ENCODE results near the gene MUC5B. TPM values are rescaled to one million over a fixed set of nuclear protein-coding genes. Genes with fewer than 3 reads are reported as not detected.

The MUC5B gene
- total RNA-seq, 2 donors from 2014 or later, result not detected

- no peaks in the 10 kb centered on the region for H3K9me3 Mint-ChIP-seq
- no peaks in the 10 kb centered on the region for H3K4me1 ChIP-seq (ENCODE audit: control insufficient read depth, insufficient read depth, low read length)
- DNase-seq, result peak; percentile 29
- no peaks in the 10 kb centered on the region for H3K27me3 ChIP-seq (ENCODE audit: control insufficient read depth, insufficient read depth, low read length, poor library complexity, severe bottlenecking)
- H3K4me1 Mint-ChIP-seq, result peaks cover 11% of the 10 kb centered on the region
- no peak overlapping the region for H3K27ac ChIP-seq (ENCODE audit: low read depth, low read length)
- no peaks in the 10 kb centered on the region for H3K9me3 ChIP-seq (ENCODE audit: control insufficient read depth, low read length)
- 85 to 100% methylated on average over 5 to 13 of the region's 13 CpGs for WGBS, 2 experiments (ENCODE audit: insufficient coverage in 1 of 2, insufficient read length in 1 of 2)
- H3K4me3 Mint-ChIP-seq, result no peak overlapping the region
- H3K4me3 ChIP-seq (ENCODE audit: low read length), result no peak overlapping the region
- H3K27me3 Mint-ChIP-seq (ENCODE audit: insufficient read depth), result no peaks in the 10 kb centered on the region
- H3K9ac ChIP-seq (ENCODE audit: extremely low read depth, low read length, poor library complexity, severe bottlenecking), result no peak overlapping the region
- no peak overlapping the region for H3K27ac Mint-ChIP-seq
- TF ChIP-seq CTCF (conservative IDR thresholded peaks at IDR 0.05), result no peak
- peaks cover 14% of the 10 kb centered on the region for H3K36me3 Mint-ChIP-seq (ENCODE audit: low read depth)
- no peaks in the 10 kb centered on the region for H3K36me3 ChIP-seq (ENCODE audit: control insufficient read depth, insufficient read depth, low read length)
Measured at GRCh38 chr11:1302041-1302460, 79.2 kb downstream of the MUC5B start.

- WGBS, 2 experiments (ENCODE audit: insufficient coverage in 1 of 2, insufficient read length in 1 of 2), result 77 to 78% methylated on average over 14 to 17 of the region's 17 CpGs
- peak; percentile 35 for DNase-seq
Measured at GRCh38 chr11:1302461-1303125, 79.7 kb downstream of the MUC5B start.

GRCh38 chr11:1303126-1303821 lies 80.4 kb downstream of the MUC5B start:
- peak overlapping the region; percentile 77 for H3K27ac ChIP-seq (ENCODE audit: low read depth, low read length)
- H3K4me3 ChIP-seq (ENCODE audit: low read length), result peak overlapping the region; percentile 12
- peak overlapping the region; percentile 58 for H3K27ac Mint-ChIP-seq
- peaks cover 15% of the 10 kb centered on the region for H3K36me3 Mint-ChIP-seq (ENCODE audit: low read depth)
- H3K9me3 ChIP-seq (ENCODE audit: control insufficient read depth, low read length), result no peaks in the 10 kb centered on the region
- peaks cover 14% of the 10 kb centered on the region for H3K4me1 Mint-ChIP-seq
- H3K4me1 ChIP-seq (ENCODE audit: control insufficient read depth, insufficient read depth, low read length), result no peaks in the 10 kb centered on the region
- H3K27me3 Mint-ChIP-seq (ENCODE audit: insufficient read depth), result no peaks in the 10 kb centered on the region
- WGBS, 2 experiments (ENCODE audit: insufficient coverage in 1 of 2, insufficient read length in 1 of 2), result 85% methylated on average over 20 to 25 of the region's 25 CpGs
- H3K9ac ChIP-seq (ENCODE audit: extremely low read depth, low read length, poor library complexity, severe bottlenecking), result no peak overlapping the region
- peak; percentile 64 for TF ChIP-seq CTCF (conservative IDR thresholded peaks at IDR 0.05)
- H3K9me3 Mint-ChIP-seq, result no peaks in the 10 kb centered on the region
- no peak overlapping the region for H3K4me3 Mint-ChIP-seq
- H3K36me3 ChIP-seq (ENCODE audit: control insufficient read depth, insufficient read depth, low read length), result no peaks in the 10 kb centered on the region
- DNase-seq, result peak; percentile 79
- no peaks in the 10 kb centered on the region for H3K27me3 ChIP-seq (ENCODE audit: control insufficient read depth, insufficient read depth, low read length, poor library complexity, severe bottlenecking)

More at GRCh38 chr11:1302461-1303125, 79.7 kb downstream of the MUC5B start:
- Histone ChIP-seq H3K9ac (ENCODE audit: extremely low read depth, low read length, poor library complexity, severe bottlenecking) (no peak overlapping the region), H3K27ac (ENCODE audit: low read depth, low read length) (peak overlapping the region; percentile 77), H3K36me3 (ENCODE audit: control insufficient read depth, insufficient read depth, low read length) (no peaks in the 10 kb centered on the region), H3K27me3 (ENCODE audit: control insufficient read depth, insufficient read depth, low read length, poor library complexity, severe bottlenecking) (no peaks in the 10 kb centered on the region), H3K4me1 (ENCODE audit: control insufficient read depth, insufficient read depth, low read length) (no peaks in the 10 kb centered on the region), H3K9me3 (ENCODE audit: control insufficient read depth, low read length) (no peaks in the 10 kb centered on the region), H3K4me3 (ENCODE audit: low read length) (peak overlapping the region; percentile 12)
- Mint-ChIP-seq H3K4me3 (no peak overlapping the region), H3K27ac (peak overlapping the region; percentile 58), H3K27me3 (ENCODE audit: insufficient read depth) (no peaks in the 10 kb centered on the region), H3K9me3 (no peaks in the 10 kb centered on the region), H3K36me3 (ENCODE audit: low read depth) (peaks cover 18% of the 10 kb centered on the region), H3K4me1 (peaks cover 11% of the 10 kb centered on the region)
- no peak for TF ChIP-seq CTCF (conservative IDR thresholded peaks at IDR 0.05)
